Fibroblast of pulmonary artery (primary cell): ENCODE data around the gene PCDH7.

Source experiments
- DNase-seq: peaks from one replicate; pipeline ENCODE4 v3.0.0-alpha.2; 2010; ENCODE audit warnings: low read depth
- H3K4me3 ChIP-seq: replicated peaks from 2 replicates; pipeline ENCODE4 v1.5.1; 2011; ENCODE audit warnings: low read depth, mild to moderate bottlenecking, control low read depth, low read length, moderate library complexity
- CTCF ChIP-seq: IDR thresholded peaks from 2 replicates; pipeline ENCODE4 v1.5.1; 2011; ENCODE audit warnings: mild to moderate bottlenecking, control low read depth, low read length, inconsistent platforms; ENCODE audit errors: missing control alignments

Gene PCDH7

GRCh38 chr4:30754021-30754420 lies 33.9 kb downstream of the PCDH7 start:
- DNase-seq: peak; percentile 59
- no peak overlapping the region for H3K4me3 ChIP-seq
- TF ChIP-seq CTCF: no peak

GRCh38 chr4:30755346-30755745 lies 35.2 kb downstream of the PCDH7 start:
- no peak overlapping the region for H3K4me3 ChIP-seq
- DNase-seq: no peak
- no peak for TF ChIP-seq CTCF

- peak; percentile 36 for DNase-seq
- no peak for TF ChIP-seq CTCF
- no peak overlapping the region for H3K4me3 ChIP-seq
These were observed 36.4 kb downstream of the PCDH7 start for GRCh38 chr4:30756553-30756952.

GRCh38 chr4:30757357-30757756 lies 37.2 kb downstream of the PCDH7 start:
- no peak for TF ChIP-seq CTCF
- no peak overlapping the region for H3K4me3 ChIP-seq
- peak; percentile 93 for DNase-seq

GRCh38 chr4:30760551-30760950 lies 40.4 kb downstream of the PCDH7 start:
- no peak for DNase-seq
- H3K4me3 ChIP-seq: no peak overlapping the region
- no peak for TF ChIP-seq CTCF

- no peak for TF ChIP-seq CTCF
- DNase-seq: peak; percentile 21
- H3K4me3 ChIP-seq: no peak overlapping the region
These were observed 43.2 kb downstream of the PCDH7 start for GRCh38 chr4:30763321-30763727.

GRCh38 chr4:30765022-30765421 lies 44.9 kb downstream of the PCDH7 start:
- no peak for TF ChIP-seq CTCF
- H3K4me3 ChIP-seq: no peak overlapping the region
- no peak for DNase-seq
